Parathyroid adenoma (tissue), 2 donors: ENCODE data around the gene ZMIZ1.

Experiments
- H2AFZ ChIP-seq: fragments of 300-600 bp; sonication (generic); one replicate; pipeline ENCODE4 v1.7.0; 2017; ENCODE audit warnings: antibody characterized with exemption, mild to moderate bottlenecking
- H3K27ac ChIP-seq: fragments of 300-600 bp; sonication (generic); one replicate; pipeline ENCODE4 v1.7.0; 2017
- H3K27me3 ChIP-seq: fragments of 300-600 bp; sonication (generic); one replicate; pipeline ENCODE4 v1.7.0; 2017; ENCODE audit warnings: low read length; ENCODE audit not compliant: control insufficient read depth, insufficient read depth
- H3K36me3 ChIP-seq: fragments of 300-600 bp; sonication (generic); one replicate; pipeline ENCODE4 v1.7.0; 2017; ENCODE audit warnings: low read length; ENCODE audit not compliant: control insufficient read depth, insufficient read depth
- H3K4me1 ChIP-seq: fragments of 300-600 bp; sonication (generic); one replicate; pipeline ENCODE4 v1.7.0; 2017; ENCODE audit warnings: control low read depth
- H3K4me2 ChIP-seq: fragments of 300-600 bp; sonication (generic); one replicate; pipeline ENCODE4 v1.7.0; 2017; ENCODE audit warnings: low read length
- H3K4me3 ChIP-seq: fragments of 300-600 bp; sonication (generic); one replicate; pipeline ENCODE4 v1.7.0; 2017; ENCODE audit warnings: low read depth, low read length
- H3K79me2 ChIP-seq: fragments of 300-600 bp; sonication (generic); one replicate; pipeline ENCODE4 v1.7.0; 2017; ENCODE audit warnings: control low read depth
- H3K9ac ChIP-seq: fragments of 300-600 bp; sonication (generic); one replicate; pipeline ENCODE4 v1.7.0; 2017; ENCODE audit warnings: mild to moderate bottlenecking
- H3K9me3 ChIP-seq: fragments of 300-600 bp; sonication (generic); one replicate; pipeline ENCODE4 v1.7.0; 2017; ENCODE audit warnings: low read length; ENCODE audit not compliant: control insufficient read depth
- TF ChIP-seq, protein P1 (sequence below): fragments of 300-600 bp; sonication (generic); IDR thresholded peaks from one replicate; pipeline ENCODE4 v1.7.0; 2017; ENCODE audit warnings: antibody characterized with exemption, mild to moderate bottlenecking
- donor health status: primary hyperparathyroidism.

Gene ZMIZ1

DNA sequence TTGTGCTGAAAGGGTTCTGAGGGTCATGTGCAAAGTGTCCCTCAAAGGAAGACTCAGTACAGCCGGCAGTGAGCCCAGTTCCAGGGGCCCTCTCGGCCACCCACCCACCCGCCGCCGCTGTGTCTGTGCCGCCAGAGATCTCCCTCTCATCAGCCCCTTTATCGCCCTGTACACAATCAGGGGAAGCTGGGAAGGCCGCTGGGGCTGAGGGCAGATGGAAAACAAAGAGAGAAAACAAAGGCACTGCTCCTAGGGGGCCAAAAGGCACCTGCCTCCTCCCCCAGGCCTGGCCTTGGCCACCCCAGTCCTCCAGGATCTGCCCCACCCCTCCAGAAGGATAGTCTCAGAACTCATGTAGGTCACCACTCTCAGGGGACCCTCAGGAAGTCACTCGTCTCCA lies 67.0 kb downstream of the ZMIZ1 start:
- Histone ChIP-seq H3K4me2 (no peak overlapping the region), H3K79me2 (peaks cover 18% of the 10 kb centered on the region), H3K4me3 (no peak overlapping the region), H3K27me3 (no peaks in the 10 kb centered on the region), H3K4me1 (peaks cover 2% of the 10 kb centered on the region), H2AFZ (no peak overlapping the region), H3K9ac (no peak overlapping the region), H3K9me3 (no peaks in the 10 kb centered on the region), H3K36me3 (no peaks in the 10 kb centered on the region), H3K27ac (no peak overlapping the region)
- TF ChIP-seq, protein P1, sequence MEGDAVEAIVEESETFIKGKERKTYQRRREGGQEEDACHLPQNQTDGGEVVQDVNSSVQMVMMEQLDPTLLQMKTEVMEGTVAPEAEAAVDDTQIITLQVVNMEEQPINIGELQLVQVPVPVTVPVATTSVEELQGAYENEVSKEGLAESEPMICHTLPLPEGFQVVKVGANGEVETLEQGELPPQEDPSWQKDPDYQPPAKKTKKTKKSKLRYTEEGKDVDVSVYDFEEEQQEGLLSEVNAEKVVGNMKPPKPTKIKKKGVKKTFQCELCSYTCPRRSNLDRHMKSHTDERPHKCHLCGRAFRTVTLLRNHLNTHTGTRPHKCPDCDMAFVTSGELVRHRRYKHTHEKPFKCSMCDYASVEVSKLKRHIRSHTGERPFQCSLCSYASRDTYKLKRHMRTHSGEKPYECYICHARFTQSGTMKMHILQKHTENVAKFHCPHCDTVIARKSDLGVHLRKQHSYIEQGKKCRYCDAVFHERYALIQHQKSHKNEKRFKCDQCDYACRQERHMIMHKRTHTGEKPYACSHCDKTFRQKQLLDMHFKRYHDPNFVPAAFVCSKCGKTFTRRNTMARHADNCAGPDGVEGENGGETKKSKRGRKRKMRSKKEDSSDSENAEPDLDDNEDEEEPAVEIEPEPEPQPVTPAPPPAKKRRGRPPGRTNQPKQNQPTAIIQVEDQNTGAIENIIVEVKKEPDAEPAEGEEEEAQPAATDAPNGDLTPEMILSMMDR, result no peak

DNA sequence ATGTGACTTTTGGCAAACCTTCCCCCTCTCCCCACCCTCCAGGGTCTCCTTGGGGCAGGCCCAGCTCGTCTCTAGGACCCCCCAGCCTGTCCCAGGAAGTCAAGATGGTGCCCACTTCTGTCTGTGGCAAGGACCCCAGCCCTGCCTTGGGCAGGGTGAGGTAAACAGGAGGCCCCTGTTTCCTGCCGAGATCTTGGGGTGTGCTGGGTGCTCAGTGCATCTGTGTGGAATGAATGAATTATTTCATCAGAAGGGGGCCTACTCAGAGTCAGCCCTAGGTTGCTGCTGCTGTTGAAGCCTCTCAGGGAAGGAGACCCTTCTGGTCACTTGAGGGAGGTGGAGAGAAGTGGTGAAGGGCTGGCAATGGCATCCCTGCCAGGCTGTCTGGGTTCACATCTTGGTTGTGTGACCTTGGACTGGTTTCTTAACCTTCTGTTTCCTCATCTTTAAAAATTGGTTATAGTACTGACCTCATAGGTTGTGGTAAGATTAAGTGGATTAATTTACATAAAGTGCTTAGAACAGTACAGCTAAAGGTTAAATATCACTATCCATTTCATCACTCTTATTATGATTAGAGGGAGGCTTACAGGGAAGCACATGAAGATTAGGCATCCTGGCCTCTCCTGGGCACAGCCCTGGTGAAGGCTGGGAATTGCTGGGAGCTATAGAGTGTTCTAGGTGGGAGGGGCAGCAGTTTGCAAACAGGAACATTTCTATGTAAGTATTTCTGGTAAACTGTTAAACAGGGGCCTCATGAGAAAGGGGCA lies 67.7 kb downstream of the ZMIZ1 start:
- Histone ChIP-seq H2AFZ (no peak overlapping the region), H3K4me2 (no peak overlapping the region), H3K27me3 (no peaks in the 10 kb centered on the region), H3K9ac (no peak overlapping the region), H3K27ac (no peak overlapping the region), H3K4me3 (no peak overlapping the region), H3K9me3 (no peaks in the 10 kb centered on the region), H3K4me1 (peaks cover 2% of the 10 kb centered on the region), H3K79me2 (peaks cover 20% of the 10 kb centered on the region), H3K36me3 (no peaks in the 10 kb centered on the region)
- TF ChIP-seq, protein P1, result no peak

DNA sequence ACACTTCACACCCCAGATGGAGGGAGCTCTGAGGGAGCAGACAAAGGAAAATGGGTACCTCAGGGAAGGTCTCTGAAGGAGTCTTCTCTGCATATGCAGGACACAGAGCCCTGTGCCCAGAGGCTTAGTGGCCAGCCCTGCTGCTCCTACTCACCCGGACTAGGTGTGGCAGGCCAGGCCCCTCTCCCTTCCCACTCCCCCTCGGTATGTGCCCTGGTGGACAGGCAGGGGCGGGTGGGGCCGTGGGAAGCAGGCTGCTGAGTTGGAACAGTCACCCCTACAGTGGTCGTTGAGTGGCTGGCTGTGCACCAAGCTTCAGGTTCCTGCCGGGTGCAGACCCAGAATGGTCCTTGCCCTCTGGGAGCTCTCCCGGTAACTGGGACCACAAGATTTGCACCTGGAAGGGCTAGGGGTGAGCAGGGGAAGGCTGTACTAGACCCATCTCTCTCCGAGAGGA lies 68.6 kb downstream of the ZMIZ1 start:
- TF ChIP-seq, protein P1, result no peak
- H3K4me2 ChIP-seq, result no peak overlapping the region
- H3K4me3 ChIP-seq, result no peak overlapping the region
- no peaks in the 10 kb centered on the region for H3K27me3 ChIP-seq
- peaks cover 18% of the 10 kb centered on the region for H3K79me2 ChIP-seq
- peaks cover 2% of the 10 kb centered on the region for H3K4me1 ChIP-seq
- H2AFZ ChIP-seq, result no peak overlapping the region
- no peaks in the 10 kb centered on the region for H3K9me3 ChIP-seq
- H3K27ac ChIP-seq, result no peak overlapping the region
- no peaks in the 10 kb centered on the region for H3K36me3 ChIP-seq
- no peak overlapping the region for H3K9ac ChIP-seq

DNA sequence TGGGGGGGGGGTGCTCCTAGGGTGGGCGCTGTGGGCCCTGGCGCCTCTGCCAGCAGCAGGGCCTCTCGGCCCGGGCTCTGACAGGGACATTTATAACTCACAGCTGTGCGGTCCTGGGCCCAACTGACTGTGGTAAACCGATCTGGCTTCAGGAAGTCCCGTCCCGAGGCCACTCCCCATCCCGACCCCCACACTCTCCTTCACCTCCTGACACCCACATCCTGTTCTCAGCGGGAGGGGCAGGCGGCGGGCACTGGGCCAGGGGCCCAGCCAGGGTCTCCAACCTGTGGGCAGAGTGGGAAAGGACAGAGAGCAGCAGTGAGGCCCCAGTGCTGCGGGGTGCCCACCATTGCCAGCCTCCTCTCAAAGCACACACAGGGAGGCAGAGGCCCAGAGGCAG lies 69.1 kb downstream of the ZMIZ1 start:
- H2AFZ ChIP-seq, result no peak overlapping the region
- TF ChIP-seq, protein P1, result no peak
- H3K9ac ChIP-seq, result no peak overlapping the region
- H3K4me2 ChIP-seq, result no peak overlapping the region
- no peaks in the 10 kb centered on the region for H3K36me3 ChIP-seq
- H3K79me2 ChIP-seq, result peaks cover 16% of the 10 kb centered on the region
- H3K9me3 ChIP-seq, result no peaks in the 10 kb centered on the region
- no peak overlapping the region for H3K4me3 ChIP-seq
- no peak overlapping the region for H3K27ac ChIP-seq
- H3K27me3 ChIP-seq, result no peaks in the 10 kb centered on the region
- peaks cover 2% of the 10 kb centered on the region for H3K4me1 ChIP-seq
